Measurements from ENCODE around the gene KAT2A. TPM values are rescaled to one million over a fixed set of nuclear protein-coding genes. Genes with fewer than 3 reads are reported as not detected.

KAT2A gene
- total RNA-seq, 1 experiment from 2014 or later = 43.5 TPM

- H3K4me1 Mint-ChIP-seq = peaks cover 22 to 29% of the 10 kb centered on the region in 2 experiments
- H4K20me1 ChIP-seq (ENCODE audit: control insufficient read depth, insufficient read depth, insufficient read length) = no peaks in the 10 kb centered on the region
- no peak within 1 kb of the TSS for H2AK5ac ChIP-seq (ENCODE audit: insufficient read length, low read length)
- H3K79me2 ChIP-seq (ENCODE audit: insufficient read depth, low read length) = no peaks in the 10 kb centered on the region
- peak within 1 kb of the TSS; percentile 60 to 80 for H3K4me3 Mint-ChIP-seq
- no peak within 1 kb of the TSS for H3K23ac ChIP-seq (ENCODE audit: insufficient read length, low read depth, low read length)
- H3K9me3 ChIP-seq (ENCODE audit: control insufficient read depth, low read depth, low read length) = no peaks in the 10 kb centered on the region
- H3T11ph ChIP-seq (ENCODE audit: low read length) = no peak within 1 kb of the TSS
- peak within 1 kb of the TSS; percentile 12 for H3K4me2 ChIP-seq (ENCODE audit: insufficient read depth, insufficient read length, low read length)
- no peak within 1 kb of the TSS for H2BK20ac ChIP-seq (ENCODE audit: low read depth, low read length, poor library complexity, severe bottlenecking)
- H2BK15ac ChIP-seq (ENCODE audit: low read depth, low read length) = no peak within 1 kb of the TSS
- H4K91ac ChIP-seq (ENCODE audit: insufficient read length, low read depth, low read length) = no peak within 1 kb of the TSS
- H3K9ac ChIP-seq (ENCODE audit: extremely low read depth, insufficient read length, low read length) = no peak within 1 kb of the TSS
- H3K27me3 Mint-ChIP-seq (ENCODE audit: low read depth) = no peaks in the 10 kb centered on the region
- H3K4ac ChIP-seq (ENCODE audit: low read depth, low read length) = no peak within 1 kb of the TSS
- peaks cover 6 to 51% (median 44%) of the 10 kb centered on the region in 3 experiments; a peak in 6 of 7 replicates for H3K36me3 Mint-ChIP-seq (ENCODE audit: insufficient read depth in 1 of 3, low read depth in 3 of 3)
- no peaks in the 10 kb centered on the region for H3K4me1 ChIP-seq (ENCODE audit: insufficient read depth, low read length)
- DNase-seq = peak; percentile 95
- no peak within 1 kb of the TSS for H2BK120ac ChIP-seq (ENCODE audit: low read depth, low read length, poor library complexity, severe bottlenecking)
- H4K5ac ChIP-seq (ENCODE audit: insufficient read length, low read depth, low read length) = no peak within 1 kb of the TSS
- no peak within 1 kb of the TSS for H2BK5ac ChIP-seq (ENCODE audit: insufficient read length, low read length)
- no peak for TF ChIP-seq CTCF (conservative IDR thresholded peaks at IDR 0.05)
- H3K9me3 Mint-ChIP-seq = no peaks in the 10 kb centered on the region
- H3K14ac ChIP-seq (ENCODE audit: insufficient read depth, low read length) = no peak within 1 kb of the TSS
- no peaks in the 10 kb centered on the region for H3K23me2 ChIP-seq (ENCODE audit: insufficient read length, low read depth, low read length, poor library complexity, severe bottlenecking)
- H3K27ac Mint-ChIP-seq = peak within 1 kb of the TSS; percentile 48 to 88 (median 80); a peak in 3 of 7 replicates
- no CpG with 5 or more reads among the region's 61 CpGs for WGBS (ENCODE audit: extremely low coverage, insufficient read length, low lambda C conversion rate)
- H2BK12ac ChIP-seq (ENCODE audit: insufficient read length, low read depth, low read length) = no peak within 1 kb of the TSS
- H3K79me1 ChIP-seq (ENCODE audit: insufficient read depth, low read depth, low read length, poor library complexity, severe bottlenecking) = no peaks in the 10 kb centered on the region
- H4K8ac ChIP-seq (replicated peaks; ENCODE audit: insufficient read length, low read depth, low read length) = no peak within 1 kb of the TSS
- H3K27me3 ChIP-seq (ENCODE audit: insufficient read depth, low read length) = peaks cover 2% of the 10 kb centered on the region; the same call in 1 of the 2 replicates
- H3K18ac ChIP-seq (ENCODE audit: insufficient read length, low read depth, low read length) = no peak within 1 kb of the TSS
- H3K27ac ChIP-seq (ENCODE audit: insufficient read length, low read depth, low read length) = no peak within 1 kb of the TSS
- H3K56ac ChIP-seq (ENCODE audit: insufficient read length, low read depth, low read length) = no peak within 1 kb of the TSS
- H2AFZ ChIP-seq (ENCODE audit: low read length) = no peak within 1 kb of the TSS
Observed at GRCh38 chr17:42122371-42123303, 1.5 kb upstream of the KAT2A start, which contains the start of gene HSPB9. Gene HSPB9 (plus strand): TSS chr17:42122804. CDS start chr17:42122851, 47 bp downstream.
